Endodermal cell (in vitro differentiated cells): ENCODE measurements around the gene DEPDC1B. TPM values are rescaled to one million over a fixed set of nuclear protein-coding genes. Genes with fewer than 3 reads are reported as not detected.
A peak's percentile ranks its signal among the peaks of the same experiment; 100 is the strongest.
"Not testable (repeated sequence)": the region's sequence is repeated elsewhere in the genome, so short reads cannot be mapped to it uniquely, and the experiment has no call there.

ENCODE experiments used
- DNase-seq: peaks from one replicate; pipeline ENCODE4 v3.0.0-alpha.2; 2017
- H3K27ac ChIP-seq: 2 replicates; pipeline ENCODE4 v1.5.1; 2013; ENCODE audit warnings: mild to moderate bottlenecking, low read depth, low read length, moderate library complexity
- H3K27me3 ChIP-seq: 2 replicates; pipeline ENCODE4 v1.6.1; 2013; ENCODE audit warnings: mild to moderate bottlenecking, low read length, moderate library complexity; ENCODE audit not compliant: insufficient read depth, control insufficient read depth, poor library complexity, severe bottlenecking
- H3K36me3 ChIP-seq: 2 replicates; pipeline ENCODE4 v1.7.0; 2013; ENCODE audit warnings: mild to moderate bottlenecking, low read length, moderate library complexity; ENCODE audit not compliant: control insufficient read depth, insufficient read depth
- H3K4me1 ChIP-seq: one replicate; pipeline ENCODE4 v1.7.0; 2013; ENCODE audit warnings: low read length; ENCODE audit not compliant: control insufficient read depth, insufficient read depth
- H3K4me3 ChIP-seq: 2 replicates; pipeline ENCODE4 v1.5.1; 2013; ENCODE audit warnings: mild to moderate bottlenecking, low read length, moderate library complexity
- H3K9ac ChIP-seq: 2 replicates; pipeline ENCODE4 v1.6.1; 2013; ENCODE audit warnings: mild to moderate bottlenecking, low read length, moderate library complexity; ENCODE audit not compliant: poor library complexity, severe bottlenecking; ENCODE audit errors: extremely low read depth
- H3K9me3 ChIP-seq: 2 replicates; pipeline ENCODE4 v1.6.1; 2013; ENCODE audit warnings: mild to moderate bottlenecking, low read length, moderate library complexity; ENCODE audit not compliant: control insufficient read depth
- H3K27ac Mint-ChIP-seq: 2 replicates; pipeline ENCODE4 v1.8.0; 2020; ENCODE audit warnings: mixed read lengths
- H3K27me3 Mint-ChIP-seq: 2 replicates; pipeline ENCODE4 v1.8.0; 2021; ENCODE audit warnings: mild to moderate bottlenecking, mixed read lengths; ENCODE audit not compliant: insufficient read depth
- H3K36me3 Mint-ChIP-seq: 2 replicates; pipeline ENCODE4 v1.8.0; 2020; ENCODE audit warnings: low read depth, mixed read lengths
- H3K4me1 Mint-ChIP-seq: 2 replicates; pipeline ENCODE4 v1.8.0; 2020; ENCODE audit warnings: mixed read lengths
- H3K4me3 Mint-ChIP-seq: 2 replicates; pipeline ENCODE4 v1.8.0; 2020; ENCODE audit warnings: mild to moderate bottlenecking, moderate library complexity, mixed read lengths
- H3K9me3 Mint-ChIP-seq: 2 replicates; pipeline ENCODE4 v1.8.0; 2020; ENCODE audit warnings: mild to moderate bottlenecking, mixed read lengths
- CTCF ChIP-seq: fragments of 200-600 bp; sonication (generic); conservative IDR thresholded peaks from 2 replicates; pipeline ENCODE4 v1.5.0; 2021; ENCODE audit warnings: antibody characterized with exemption, mild to moderate bottlenecking
- WGBS, 2 experiments: methylation state at CpG; one replicate each; pipeline versions ENCODE4 v1.1.5 to v1.1.7; 2013; ENCODE audit warnings: missing lambda C conversion rate in 2 of 2, mixed read lengths in 1 of 2; ENCODE audit not compliant: insufficient coverage in 1 of 2, insufficient read length in 1 of 2; 5-methylcytosine and 5-hydroxymethylcytosine counted together
- total RNA-seq, 2 donors: library from RNA; stranded (reverse); fragmentation: NEBNext Ultra II Directional in 1 of 2; extraction: Animal tissue kit (Norgen Biotek cat#: 25700) in 1 of 2; gene quantifications; 2 replicates in 1 of 2; 3 replicates in 1 of 2; pipeline ENCODE4 v1.2.1, GENCODE V29; 2021

Gene DEPDC1B
- total RNA-seq, 2 donors from 2014 or later = 32.2 to 42.1 TPM

GRCh38 chr5:60712950-60713349 lies 13.0 kb upstream of the DEPDC1B start:
- peaks cover 2% of the 10 kb centered on the region for H3K27me3 Mint-ChIP-seq
- no peak for DNase-seq
- TF ChIP-seq CTCF = no peak
- Histone ChIP-seq H3K36me3 (no peaks in the 10 kb centered on the region), H3K4me3 (no peak overlapping the region), H3K9me3 (peaks cover 5% of the 10 kb centered on the region), H3K27ac (no peak overlapping the region), H3K27me3 (no peaks in the 10 kb centered on the region), H3K9ac (no peak overlapping the region), H3K4me1 (no peaks in the 10 kb centered on the region)
- H3K27ac Mint-ChIP-seq = no peak overlapping the region
- H3K4me1 Mint-ChIP-seq = peaks cover 2% of the 10 kb centered on the region
- H3K36me3 Mint-ChIP-seq = no peaks in the 10 kb centered on the region
- no peak overlapping the region for H3K4me3 Mint-ChIP-seq
- H3K9me3 Mint-ChIP-seq = peaks cover 10% of the 10 kb centered on the region
- WGBS, 2 experiments = 87 to 100% methylated on average over 2 to 5 of the region's 5 CpGs

- not testable (repeated sequence) for H3K4me1 Mint-ChIP-seq, H3K27me3 ChIP-seq, H3K4me3 ChIP-seq, H3K36me3 Mint-ChIP-seq, H3K27me3 Mint-ChIP-seq, H3K4me1 ChIP-seq, H3K27ac ChIP-seq, H3K27ac Mint-ChIP-seq, H3K9ac ChIP-seq, H3K9me3 ChIP-seq, DNase-seq, H3K36me3 ChIP-seq, H3K4me3 Mint-ChIP-seq
- WGBS, 2 experiments = 73 to 74% methylated on average over 2 to 3 of the region's 3 CpGs
- peaks cover 10% of the 10 kb centered on the region for H3K9me3 Mint-ChIP-seq
Measured at GRCh38 chr5:60711892-60712291, 11.9 kb upstream of the DEPDC1B start.

GRCh38 chr5:60710362-60710761 lies 10.4 kb upstream of the DEPDC1B start:
- Mint-ChIP-seq H3K36me3 (no peaks in the 10 kb centered on the region), H3K4me3 (no peak overlapping the region)

More at GRCh38 chr5:60710362-60710761, 10.4 kb upstream of the DEPDC1B start:
- no peaks in the 10 kb centered on the region for H3K9me3 ChIP-seq
- peaks cover 2% of the 10 kb centered on the region for H3K4me1 Mint-ChIP-seq
- H3K36me3 ChIP-seq = no peaks in the 10 kb centered on the region
- no peaks in the 10 kb centered on the region for H3K27me3 ChIP-seq
- DNase-seq = no peak
- H3K9me3 Mint-ChIP-seq = peaks cover 10% of the 10 kb centered on the region
- no peak overlapping the region for H3K4me3 ChIP-seq
- WGBS, 2 experiments = 52 to 64% methylated on average over 2 to 3 of the region's 3 CpGs
- no peak overlapping the region for H3K27ac ChIP-seq
- H3K9ac ChIP-seq = no peak overlapping the region
- H3K27ac Mint-ChIP-seq = no peak overlapping the region
- peaks cover 2% of the 10 kb centered on the region for H3K27me3 Mint-ChIP-seq
- TF ChIP-seq CTCF = peak; percentile 22
- H3K4me1 ChIP-seq = no peaks in the 10 kb centered on the region
